Non-pigmented ciliary epithelial cell (primary cell): ENCODE results near the gene COG2.
"Not testable (repeated sequence)": the region's sequence is repeated elsewhere in the genome, so short reads cannot be mapped to it uniquely, and the experiment has no call there.

ENCODE experiments used
- DNase-seq: peaks from one replicate; pipeline ENCODE4 v3.0.0-alpha.2; 2010; ENCODE audit warnings: low read depth

The COG2 gene, protein sequence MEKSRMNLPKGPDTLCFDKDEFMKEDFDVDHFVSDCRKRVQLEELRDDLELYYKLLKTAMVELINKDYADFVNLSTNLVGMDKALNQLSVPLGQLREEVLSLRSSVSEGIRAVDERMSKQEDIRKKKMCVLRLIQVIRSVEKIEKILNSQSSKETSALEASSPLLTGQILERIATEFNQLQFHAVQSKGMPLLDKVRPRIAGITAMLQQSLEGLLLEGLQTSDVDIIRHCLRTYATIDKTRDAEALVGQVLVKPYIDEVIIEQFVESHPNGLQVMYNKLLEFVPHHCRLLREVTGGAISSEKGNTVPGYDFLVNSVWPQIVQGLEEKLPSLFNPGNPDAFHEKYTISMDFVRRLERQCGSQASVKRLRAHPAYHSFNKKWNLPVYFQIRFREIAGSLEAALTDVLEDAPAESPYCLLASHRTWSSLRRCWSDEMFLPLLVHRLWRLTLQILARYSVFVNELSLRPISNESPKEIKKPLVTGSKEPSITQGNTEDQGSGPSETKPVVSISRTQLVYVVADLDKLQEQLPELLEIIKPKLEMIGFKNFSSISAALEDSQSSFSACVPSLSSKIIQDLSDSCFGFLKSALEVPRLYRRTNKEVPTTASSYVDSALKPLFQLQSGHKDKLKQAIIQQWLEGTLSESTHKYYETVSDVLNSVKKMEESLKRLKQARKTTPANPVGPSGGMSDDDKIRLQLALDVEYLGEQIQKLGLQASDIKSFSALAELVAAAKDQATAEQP

DNA sequence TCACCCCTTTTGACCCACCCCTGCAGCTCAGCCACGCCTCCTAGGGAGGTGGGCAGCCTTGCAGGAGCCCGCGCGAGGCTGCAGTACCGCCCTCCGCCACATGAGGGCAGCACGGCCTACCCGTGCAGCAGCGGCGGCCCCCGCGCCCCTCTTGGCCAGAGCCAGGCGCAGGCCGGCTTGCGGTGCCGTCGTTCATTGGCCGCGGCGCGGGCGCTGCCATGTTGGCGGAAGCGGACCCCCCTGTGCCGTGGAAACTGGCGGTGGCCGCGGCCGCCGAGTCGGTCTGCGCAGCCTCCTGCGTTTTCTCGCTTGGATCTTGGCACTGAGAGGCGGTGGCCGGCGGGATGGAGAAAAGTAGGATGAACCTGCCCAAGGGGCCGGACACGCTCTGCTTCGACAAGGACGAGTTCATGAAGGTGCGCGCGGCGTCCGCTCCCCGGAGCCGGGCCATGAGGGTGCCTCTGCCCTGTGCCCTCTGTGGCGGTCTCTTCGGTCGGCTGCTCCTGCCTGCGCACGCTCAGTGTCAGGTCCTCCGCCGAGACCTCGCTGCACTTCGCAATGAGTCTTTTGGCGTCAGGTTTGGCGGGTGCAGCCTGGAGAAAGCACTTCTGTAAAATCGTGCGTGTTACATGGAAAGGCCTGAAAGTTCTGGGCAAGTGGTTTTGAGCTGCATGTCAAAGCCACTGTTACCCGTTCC is at the start of gene COG2:
Gene COG2, plus strand, starts transcription at position 219 of the 697 bp plus-strand sequence. Its CDS starts 126 bp downstream, at position 345.
- no peak for DNase-seq

DNA sequence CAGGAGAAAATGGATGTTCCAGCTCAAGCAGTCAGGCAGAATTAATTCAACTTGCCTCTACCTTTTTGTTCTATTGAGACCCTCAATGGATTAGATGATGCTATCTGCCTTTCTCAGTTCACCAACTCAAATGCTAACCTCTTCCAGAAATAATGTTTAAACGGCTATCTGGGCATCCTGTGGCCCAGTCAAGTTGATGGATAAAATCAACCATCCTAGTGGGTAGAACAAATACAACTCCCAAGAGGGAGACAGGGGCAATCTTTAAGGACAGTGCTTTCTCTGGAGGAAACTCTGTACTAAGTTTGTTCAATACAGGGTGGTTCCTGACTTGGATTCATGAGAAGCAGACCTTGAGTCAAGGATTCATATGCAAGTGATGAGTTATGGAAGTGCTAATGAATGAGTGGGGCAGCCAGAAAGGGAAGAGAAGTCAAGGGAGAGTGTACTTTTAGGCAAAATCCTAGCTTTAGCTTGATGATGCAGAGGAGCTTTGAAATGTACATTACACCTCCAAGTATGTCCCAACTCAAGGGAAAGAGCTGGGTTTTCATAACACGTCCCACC is 49.4 kb upstream of the COG2 start:
- no peak for DNase-seq

DNA sequence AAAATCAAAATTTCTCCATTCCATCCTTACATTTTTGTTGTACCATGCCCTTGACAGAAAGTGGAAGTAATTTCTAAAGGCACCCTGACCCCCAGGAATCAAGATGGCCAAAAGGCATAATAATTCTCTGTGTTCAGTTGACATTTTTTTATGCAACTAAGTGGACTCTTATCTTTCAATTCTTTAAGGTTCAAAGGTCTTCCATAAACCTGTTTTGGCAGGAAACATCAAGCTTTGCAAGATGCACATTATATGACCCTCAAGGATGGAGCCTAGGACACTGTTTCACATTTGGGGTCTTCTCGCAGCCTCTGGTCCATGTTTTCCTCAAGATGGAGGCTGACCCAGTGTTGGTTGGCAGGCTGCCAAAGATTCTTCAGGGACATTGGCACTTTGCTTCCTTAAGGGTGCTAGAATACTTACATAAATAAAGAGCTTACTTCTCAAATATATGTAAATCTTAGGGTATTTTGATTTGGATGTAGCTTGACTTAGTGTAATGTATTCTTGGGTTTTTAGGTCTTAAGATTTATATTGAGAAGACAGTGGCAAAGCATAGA is 48.0 kb upstream of the COG2 start:
- DNase-seq: no peak

DNA sequence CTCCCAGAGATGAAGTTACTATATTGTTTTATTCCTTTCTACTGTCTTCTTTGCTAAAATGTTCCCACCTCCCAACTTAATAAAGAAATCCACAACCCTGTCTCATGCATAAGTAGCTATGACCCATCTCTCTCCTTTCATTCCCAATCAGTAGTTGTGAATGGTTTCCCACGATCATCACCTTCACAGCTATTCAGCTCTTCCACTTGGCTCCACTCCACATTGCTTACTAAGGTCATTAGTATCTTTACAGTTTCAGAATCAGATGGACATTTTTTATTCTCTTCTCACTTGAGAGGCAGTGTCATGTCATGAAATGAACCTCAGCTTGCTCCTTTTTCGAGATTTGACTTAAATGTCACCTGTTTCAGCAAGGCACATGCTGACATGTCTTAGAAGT is 47.1 kb upstream of the COG2 start:
- DNase-seq: no peak

DNA sequence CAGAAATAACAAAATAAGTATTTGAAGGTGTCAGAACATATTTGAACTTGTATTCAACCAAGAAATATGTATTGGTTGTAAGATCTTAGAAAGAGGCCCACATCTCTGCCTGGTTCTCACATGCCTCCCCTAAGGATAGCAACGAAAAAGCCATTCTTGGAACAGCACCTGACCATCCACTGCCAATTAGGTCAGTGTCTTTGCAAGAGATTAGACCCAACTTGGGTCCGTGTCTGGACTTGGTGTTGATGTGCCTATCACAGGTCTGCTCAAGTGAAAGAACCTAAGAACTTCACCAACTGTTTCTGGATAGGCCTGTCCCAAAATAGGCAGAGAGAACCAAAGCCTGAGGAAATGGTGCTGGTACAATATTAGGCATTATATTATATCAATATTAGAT is 46.0 kb upstream of the COG2 start:
- DNase-seq: no peak

DNA sequence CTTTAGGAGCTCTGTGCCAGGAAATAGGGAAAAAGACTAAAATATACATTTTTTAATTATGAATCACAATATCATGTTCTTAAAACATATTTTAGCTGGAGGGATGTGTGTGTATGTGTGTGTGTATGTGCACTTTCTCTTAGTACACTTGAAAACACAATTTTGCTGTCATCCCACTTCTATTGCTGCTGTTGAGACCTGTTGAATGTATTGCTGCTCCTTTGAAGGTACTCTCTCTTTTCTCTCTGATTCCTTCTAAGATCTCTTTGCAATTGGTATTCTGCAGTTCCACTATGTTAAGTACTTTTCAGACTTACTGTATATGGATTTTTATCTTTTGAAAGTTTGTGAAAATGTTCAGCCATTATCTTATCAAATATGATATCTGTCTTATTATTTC is 43.5 kb upstream of the COG2 start:
- DNase-seq: no peak

DNA sequence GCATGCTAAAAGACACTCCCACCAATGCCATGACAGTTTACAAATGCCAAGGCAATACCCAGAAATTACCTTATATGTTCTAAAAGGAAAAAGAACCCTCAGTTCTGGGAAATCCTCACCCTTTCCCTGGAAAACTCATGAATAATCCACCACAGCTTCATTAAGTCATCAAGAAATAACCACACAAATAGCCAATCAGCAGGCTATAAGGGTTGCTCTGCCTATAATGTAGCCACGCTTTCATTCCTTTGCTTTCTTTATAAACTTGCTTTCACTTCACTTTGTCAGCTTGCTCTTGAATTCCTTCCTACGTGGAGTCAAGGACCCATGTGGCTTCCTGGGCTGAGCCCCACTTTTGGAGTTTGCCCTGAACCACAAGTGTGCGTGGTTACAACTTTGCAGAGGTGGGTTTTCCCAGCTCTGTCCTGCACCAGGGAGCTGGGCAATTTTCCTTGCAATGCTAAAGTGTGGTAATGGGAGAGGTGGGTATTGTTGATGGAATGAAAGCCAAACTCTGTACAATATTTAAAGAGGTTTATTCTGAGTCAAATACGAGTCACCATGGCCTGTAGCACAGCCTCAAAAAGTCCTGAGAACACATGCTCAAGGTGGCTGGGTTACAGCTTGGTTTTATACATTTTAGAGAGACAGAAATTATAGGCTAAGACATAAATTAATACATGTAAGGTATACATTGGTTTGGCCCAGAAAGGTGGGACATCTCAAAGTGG is 42.2 kb upstream of the COG2 start:
- no peak for DNase-seq

DNA sequence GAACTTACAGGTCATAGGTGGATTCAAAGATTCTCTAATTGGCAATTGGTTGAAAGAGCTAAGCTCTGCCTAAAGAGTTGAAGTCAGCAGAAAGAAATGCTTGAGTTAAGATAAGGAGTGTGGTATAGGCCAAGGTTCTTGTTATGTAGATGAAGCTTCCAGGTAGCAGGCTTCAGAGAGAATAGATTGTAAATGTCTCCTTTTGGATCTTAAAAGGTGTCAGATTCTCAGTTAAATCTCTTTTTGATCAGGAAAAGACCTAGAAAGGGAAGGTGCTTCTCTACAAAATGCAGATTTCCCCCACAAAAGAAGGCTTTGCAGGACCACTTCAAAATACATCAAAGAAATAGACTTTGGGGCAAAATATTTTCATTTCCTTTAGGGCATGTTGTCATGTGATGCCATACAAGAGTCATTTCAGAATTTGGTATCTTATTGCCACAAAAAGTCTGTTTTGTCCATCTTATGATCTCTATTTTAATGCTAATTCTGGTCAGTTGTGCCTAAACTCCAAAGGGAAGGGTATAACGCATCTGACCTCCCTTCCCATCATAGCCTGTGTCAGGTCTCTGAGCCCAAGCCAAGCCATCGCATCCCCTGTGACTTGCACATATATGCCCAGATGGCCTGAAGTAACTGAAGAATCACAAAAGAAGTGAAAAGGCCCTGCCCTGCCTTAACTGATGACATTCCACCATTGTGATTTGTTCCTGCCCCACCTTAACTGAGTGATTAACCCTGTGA is 41.5 kb upstream of the COG2 start:
- DNase-seq: not testable (repeated sequence)

DNA sequence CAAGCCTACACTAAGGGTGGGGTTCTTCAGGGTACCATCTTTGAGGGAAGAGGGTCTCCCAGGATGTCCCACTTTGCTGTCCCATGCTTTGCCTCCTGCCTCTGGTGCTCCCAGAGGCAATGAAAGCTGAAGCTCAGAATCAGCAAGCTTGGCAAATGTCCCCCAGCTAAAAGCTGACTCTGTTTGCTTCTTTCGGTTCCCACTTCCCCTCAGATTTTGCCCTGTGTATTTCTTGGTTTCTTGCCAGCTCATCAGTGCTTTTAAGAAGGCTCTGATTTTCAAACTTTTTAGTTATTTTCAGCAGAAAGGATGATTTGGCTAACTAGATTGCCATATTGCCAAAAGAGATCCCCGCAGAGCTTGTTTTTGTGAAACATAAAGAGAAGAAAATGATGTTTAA is 33.1 kb upstream of the COG2 start:
- no peak for DNase-seq

DNA sequence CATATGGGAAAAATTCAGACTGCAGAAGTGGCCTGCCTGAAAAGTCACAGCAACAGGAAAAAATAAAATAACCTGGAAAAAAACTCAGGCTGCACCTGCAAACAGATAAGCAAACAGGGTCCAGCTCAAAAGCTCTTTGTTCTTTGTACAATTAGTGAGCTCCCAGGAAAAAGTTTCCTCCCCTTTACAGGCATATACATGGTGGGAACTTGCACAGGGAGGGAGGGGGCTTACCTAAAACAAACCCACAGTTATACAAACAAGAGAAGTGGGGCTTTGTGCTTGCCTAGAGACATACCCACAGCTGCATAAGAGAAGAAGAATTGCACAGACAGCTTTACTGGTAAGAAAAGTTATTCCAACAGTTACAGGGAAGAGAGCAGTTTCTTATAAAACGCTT is 31.7 kb upstream of the COG2 start:
- no peak for DNase-seq

DNA sequence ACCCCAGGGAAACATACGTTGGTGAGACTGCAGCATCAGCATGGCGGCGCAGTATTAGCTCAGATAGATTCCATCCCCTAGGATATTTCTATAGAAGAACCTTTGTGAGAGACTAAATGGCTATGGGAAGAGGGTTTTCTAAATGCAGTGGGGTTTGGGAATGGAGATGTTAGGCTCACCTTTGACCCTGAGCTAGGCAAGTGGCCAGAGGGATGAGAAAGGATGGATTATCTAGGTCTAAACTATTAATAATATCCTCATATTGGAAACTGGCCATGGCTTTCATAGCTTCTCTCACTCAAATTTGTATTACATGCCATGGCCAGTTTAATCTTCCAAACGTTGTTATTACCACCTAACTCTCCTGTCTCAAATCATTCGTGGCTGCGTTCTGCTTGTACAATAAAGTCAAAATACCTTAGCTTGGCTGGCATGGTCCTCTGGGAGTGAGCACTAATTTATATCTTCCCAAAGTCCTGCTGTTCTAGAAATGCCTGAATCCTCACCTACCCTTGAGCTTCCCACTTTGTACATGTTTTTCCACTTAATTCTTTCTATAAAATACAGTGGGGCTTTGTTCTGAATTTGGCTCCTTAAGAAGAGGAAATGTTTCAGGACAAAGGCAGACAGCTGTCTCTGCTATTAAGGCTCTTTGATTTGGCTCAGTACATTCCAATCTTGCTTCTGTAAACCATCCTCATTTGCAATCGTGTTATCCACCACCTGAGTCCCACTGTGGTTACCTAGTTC is 31.0 kb upstream of the COG2 start:
- DNase-seq: no peak

DNA sequence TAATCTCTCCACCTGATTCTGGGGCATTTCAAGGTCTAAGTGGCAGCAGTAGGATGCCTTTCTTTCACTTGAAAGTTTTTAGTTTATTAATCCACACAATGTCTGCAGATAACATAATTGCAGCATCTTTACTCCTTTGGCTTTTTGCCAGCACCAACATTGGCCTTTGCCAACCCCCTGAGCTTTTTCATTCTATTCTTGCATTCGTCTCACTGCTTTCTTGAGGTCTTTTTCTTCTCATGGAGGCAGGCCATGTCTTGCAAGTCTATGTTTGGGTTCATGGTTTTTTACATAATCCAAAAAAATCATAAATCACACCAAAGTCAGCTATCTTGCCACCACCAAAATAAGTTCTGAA is 30.4 kb upstream of the COG2 start:
- no peak for DNase-seq

DNA sequence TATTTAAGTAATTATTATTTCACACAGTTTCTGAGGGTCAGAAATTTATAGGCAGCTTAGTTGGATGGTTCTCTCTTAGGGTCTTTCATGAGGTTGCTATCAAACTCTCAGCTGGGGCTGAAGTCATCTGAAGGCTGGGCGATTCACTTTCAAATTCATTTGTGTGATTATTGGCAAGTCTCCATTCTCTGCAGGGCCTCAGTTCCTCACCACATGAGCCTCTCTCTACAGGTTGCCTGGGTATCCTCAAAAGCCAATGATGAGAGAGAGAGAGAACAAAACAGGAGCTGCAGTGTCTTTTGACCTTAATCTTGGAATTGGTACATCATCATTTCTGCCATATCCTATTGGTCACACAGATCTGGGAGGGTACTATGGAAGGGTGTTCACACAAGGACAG is 29.6 kb upstream of the COG2 start:
- DNase-seq: no peak

DNA sequence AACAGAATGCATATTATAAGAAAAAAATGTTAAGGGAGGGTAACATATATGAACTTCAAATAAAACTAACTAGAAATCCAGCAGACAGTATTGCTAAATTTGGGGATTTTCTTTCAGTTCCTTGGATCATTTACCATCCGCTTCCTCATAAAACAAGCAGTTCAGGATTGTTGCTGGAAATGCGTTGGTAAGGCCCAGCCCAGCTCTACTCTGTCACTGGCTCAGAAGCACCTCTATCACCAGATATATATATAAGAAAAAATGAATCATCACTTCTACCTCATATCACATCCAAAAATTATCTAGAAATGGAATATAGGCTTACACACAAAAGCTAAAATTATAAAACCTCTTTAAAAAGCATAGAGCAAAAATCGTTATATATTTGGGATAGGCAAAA is 28.2 kb upstream of the COG2 start:
- no peak for DNase-seq

DNA sequence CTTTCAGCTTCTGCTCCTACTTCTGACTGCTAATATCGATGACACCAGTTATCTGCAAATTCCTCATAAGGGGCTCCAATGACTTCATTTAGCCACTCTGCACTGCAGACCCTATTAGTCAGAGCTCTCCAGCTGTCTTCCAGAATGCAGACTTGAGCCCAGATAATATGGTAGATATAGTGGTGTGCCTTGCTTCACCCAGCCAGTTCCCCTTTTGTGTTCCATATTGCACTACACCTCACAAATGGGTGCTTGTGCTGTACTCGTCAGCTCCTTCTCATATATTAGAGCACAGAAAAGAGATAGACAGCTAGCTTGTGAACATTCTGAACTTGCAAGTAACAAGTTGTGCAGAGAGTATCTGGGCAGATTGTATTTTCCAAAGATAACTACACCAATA is 23.7 kb upstream of the COG2 start:
- DNase-seq: no peak

DNA sequence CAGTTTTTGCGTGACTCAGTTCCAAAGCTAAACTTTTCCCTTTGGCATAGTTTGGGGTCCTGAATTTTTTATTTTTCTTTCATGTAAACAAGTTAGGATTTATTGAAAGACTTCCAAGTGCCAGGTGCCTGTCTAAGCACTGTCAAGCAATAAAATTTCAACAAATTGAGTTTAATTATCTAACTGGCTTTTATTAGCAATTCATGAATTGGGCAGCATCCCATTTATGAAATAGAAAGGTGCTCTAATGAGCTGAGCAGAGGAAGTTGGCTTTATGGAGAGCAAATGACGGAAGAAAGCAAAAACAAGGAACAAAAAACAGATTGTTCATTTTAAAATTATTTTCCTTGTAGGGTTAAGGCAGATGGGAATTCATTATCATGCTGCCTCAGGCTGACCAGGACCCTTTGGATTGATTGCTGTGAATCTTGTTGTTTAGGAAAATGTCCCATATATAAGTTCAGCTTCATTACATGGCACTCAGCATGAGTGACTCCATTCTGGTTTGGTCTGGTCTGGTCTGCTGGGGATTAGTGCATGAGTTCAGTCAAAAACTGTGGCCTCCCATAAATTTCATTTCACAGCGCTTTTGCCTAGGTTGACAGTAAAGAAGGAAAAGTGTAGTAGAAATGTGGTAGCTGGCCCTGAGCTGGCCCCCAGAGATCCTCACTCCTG is 21.5 kb upstream of the COG2 start:
- no peak for DNase-seq

DNA sequence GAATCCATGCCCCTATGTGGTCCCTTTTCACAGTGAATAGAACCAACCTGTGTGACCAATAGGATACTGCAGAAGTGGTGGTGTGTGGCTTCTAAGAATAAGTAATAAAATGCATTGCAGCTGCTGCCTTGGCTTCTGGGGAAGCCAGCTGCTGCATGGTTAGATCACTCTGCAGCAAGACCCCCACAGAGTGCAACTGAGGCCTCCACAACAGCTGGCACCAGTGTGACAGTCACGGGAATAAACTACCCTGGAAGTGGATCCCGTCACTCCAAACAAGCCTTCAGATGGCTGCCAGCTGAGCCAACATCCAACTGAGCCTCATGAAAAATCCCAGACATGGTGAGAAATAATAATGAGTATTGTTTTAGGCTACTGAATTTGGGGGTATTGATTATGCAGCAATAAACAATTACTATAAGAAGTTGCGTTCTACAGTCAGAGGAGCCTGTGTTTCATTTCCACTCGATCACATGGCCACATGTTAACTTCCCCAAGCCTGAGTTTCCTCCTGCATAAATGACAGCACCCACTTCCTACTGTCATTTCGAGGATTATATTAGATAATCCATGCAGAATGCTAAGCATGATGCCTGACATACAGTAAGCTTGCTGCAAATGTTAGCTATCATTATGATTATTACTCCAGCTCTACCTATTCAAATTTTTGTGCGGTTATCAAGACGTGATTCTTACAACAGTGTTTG is 20.8 kb upstream of the COG2 start:
- no peak for DNase-seq

DNA sequence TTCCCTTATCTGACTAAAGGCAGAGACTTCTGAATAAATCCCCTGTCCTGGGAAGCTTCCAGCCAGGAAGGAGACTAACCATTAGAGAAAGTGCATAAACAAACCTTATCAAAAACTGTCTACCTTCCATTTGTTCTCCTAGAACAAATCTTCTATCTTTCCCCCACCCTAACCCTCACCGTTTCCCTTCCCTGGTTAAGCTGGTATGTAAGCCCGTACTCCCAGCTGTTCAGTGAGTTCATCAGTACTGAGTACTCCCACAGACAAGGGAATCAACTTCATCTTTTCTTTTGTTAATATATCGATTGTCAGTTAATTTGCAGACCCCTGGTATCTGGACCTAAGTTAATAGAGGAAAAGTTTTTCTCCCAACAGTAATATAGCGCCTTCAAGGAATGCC is 20.1 kb upstream of the COG2 start:
- no peak for DNase-seq

DNA sequence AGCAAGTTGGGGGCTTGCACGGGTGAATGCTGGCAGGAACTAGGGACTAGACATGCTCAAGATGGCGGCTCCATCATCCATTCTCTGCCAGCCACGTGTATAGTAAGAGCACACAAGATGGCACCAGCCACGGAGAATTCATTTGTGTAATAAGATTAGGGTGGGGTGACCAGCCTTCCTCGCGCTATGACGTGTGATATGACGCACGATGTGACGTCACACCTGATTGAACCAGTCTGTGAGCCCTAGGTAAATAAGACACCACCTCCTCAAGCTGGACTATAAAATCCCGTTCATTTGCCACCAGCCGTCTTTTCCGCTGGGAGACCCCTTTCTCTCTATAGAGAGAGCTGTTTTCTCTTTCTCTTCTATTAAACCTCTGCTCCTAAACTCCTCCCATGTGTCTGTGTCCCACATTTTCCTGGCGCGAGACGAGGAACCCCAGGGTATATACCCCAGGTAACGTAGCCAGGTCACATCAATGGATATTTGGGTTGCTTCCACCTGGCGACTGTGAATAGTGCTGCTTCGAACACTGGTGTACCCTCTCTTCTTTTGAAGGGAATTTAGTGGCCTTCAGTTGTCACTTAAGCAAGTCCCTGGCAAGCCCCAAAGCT is 18.1 kb upstream of the COG2 start:
- DNase-seq: no peak
